ENCODE measurements around the gene SEC14L1. TPM values are rescaled to one million over a fixed set of nuclear protein-coding genes. Genes with fewer than 3 reads are reported as not detected.

The SEC14L1 gene
- total RNA-seq, 1 experiment from 2014 or later, result 58.6 TPM

- TF ChIP-seq CTCF (conservative IDR thresholded peaks at IDR 0.05), result no peak
- H3K27me3 ChIP-seq (ENCODE audit: insufficient read depth, low read length), result no peaks in the 10 kb centered on the region
- H3K23ac ChIP-seq (ENCODE audit: insufficient read length, low read depth, low read length), result no peak overlapping the region
- H3K9me3 ChIP-seq (ENCODE audit: control insufficient read depth, low read depth, low read length), result no peaks in the 10 kb centered on the region
- Mint-ChIP-seq H3K4me1 (peaks cover 2 to 5% of the 10 kb centered on the region in 2 experiments; a peak in 3 of 4 replicates), H3K4me3 (no peak overlapping the region), H3K27me3 (ENCODE audit: low read depth) (no peaks in the 10 kb centered on the region), H3K36me3 (ENCODE audit: insufficient read depth in 1 of 3, low read depth in 3 of 3) (peaks cover 12 to 61% (median 57%) of the 10 kb centered on the region in 3 experiments), H3K27ac (no peak overlapping the region), H3K9me3 (no peaks in the 10 kb centered on the region)
- H3K18ac ChIP-seq (ENCODE audit: insufficient read length, low read depth, low read length), result no peak overlapping the region
- H2AK5ac ChIP-seq (ENCODE audit: insufficient read length, low read length), result no peak overlapping the region
- no peak overlapping the region for H4K91ac ChIP-seq (ENCODE audit: insufficient read length, low read depth, low read length)
- no peak overlapping the region for H2BK120ac ChIP-seq (ENCODE audit: low read depth, low read length, poor library complexity, severe bottlenecking)
- H2BK12ac ChIP-seq (ENCODE audit: insufficient read length, low read depth, low read length), result no peak overlapping the region
- H4K20me1 ChIP-seq (ENCODE audit: control insufficient read depth, insufficient read depth, insufficient read length), result no peaks in the 10 kb centered on the region
- H4K5ac ChIP-seq (ENCODE audit: insufficient read length, low read depth, low read length), result no peak overlapping the region
- no peak for DNase-seq
- no peak overlapping the region for H3K14ac ChIP-seq (ENCODE audit: insufficient read depth, low read length)
- H3K4ac ChIP-seq (ENCODE audit: low read depth, low read length), result no peak overlapping the region
- no peak overlapping the region for H4K8ac ChIP-seq (replicated peaks; ENCODE audit: insufficient read length, low read depth, low read length)
- H3K79me2 ChIP-seq (ENCODE audit: insufficient read depth, low read length), result no peaks in the 10 kb centered on the region
- no peak overlapping the region for H2BK5ac ChIP-seq (ENCODE audit: insufficient read length, low read length)
- no peak overlapping the region for H2AFZ ChIP-seq (ENCODE audit: low read length)
- H3K27ac ChIP-seq (ENCODE audit: insufficient read length, low read depth, low read length), result no peak overlapping the region
- H2BK20ac ChIP-seq (ENCODE audit: low read depth, low read length, poor library complexity, severe bottlenecking), result no peak overlapping the region
- H3K9ac ChIP-seq (ENCODE audit: extremely low read depth, insufficient read length, low read length), result no peak overlapping the region
- no peak overlapping the region for H2BK15ac ChIP-seq (ENCODE audit: low read depth, low read length)
- no peak overlapping the region for H3K4me2 ChIP-seq (ENCODE audit: insufficient read depth, insufficient read length, low read length)
- no peak overlapping the region for H3T11ph ChIP-seq (ENCODE audit: low read length)
- no peaks in the 10 kb centered on the region for H3K79me1 ChIP-seq (ENCODE audit: insufficient read depth, low read depth, low read length, poor library complexity, severe bottlenecking)
- no peaks in the 10 kb centered on the region for H3K4me1 ChIP-seq (ENCODE audit: insufficient read depth, low read length)
- no CpG with 5 or more reads among the region's 17 CpGs for WGBS (ENCODE audit: extremely low coverage, insufficient read length, low lambda C conversion rate)
- no peak overlapping the region for H3K56ac ChIP-seq (ENCODE audit: insufficient read length, low read depth, low read length)
- H3K23me2 ChIP-seq (ENCODE audit: insufficient read length, low read depth, low read length, poor library complexity, severe bottlenecking), result no peaks in the 10 kb centered on the region
These were observed 73.0 kb downstream of the SEC14L1 start for GRCh38 chr17:77213778-77214132.
